Uterus (tissue), 2 donors: Measurements from ENCODE around the gene KRT31.

Experiments
- POLR2A ChIP-seq, 2 donors: fragments of 450-650 bp; IDR thresholded peaks; one replicate each; pipeline ENCODE4 v1.6.1; 2016; ENCODE audit warnings: antibody characterized with exemption in 2 of 2, mild to moderate bottlenecking in 1 of 2, moderate library complexity in 1 of 2
- TF ChIP-seq, protein P1 (sequence below), 4 experiments: fragments of 200-600 bp in 2 of 4; fragments of 450-650 bp in 2 of 4; sonication (generic) in 2 of 4; IDR thresholded peaks; one replicate each; pipeline ENCODE4 v1.5.1; 2016 to 2019; ENCODE audit warnings: antibody characterized with exemption in 4 of 4, mild to moderate bottlenecking in 2 of 4, moderate library complexity in 1 of 4

GRCh38 chr17:41393294-41393693 lies 4.1 kb downstream of the KRT31 start:
- TF ChIP-seq, protein P1, sequence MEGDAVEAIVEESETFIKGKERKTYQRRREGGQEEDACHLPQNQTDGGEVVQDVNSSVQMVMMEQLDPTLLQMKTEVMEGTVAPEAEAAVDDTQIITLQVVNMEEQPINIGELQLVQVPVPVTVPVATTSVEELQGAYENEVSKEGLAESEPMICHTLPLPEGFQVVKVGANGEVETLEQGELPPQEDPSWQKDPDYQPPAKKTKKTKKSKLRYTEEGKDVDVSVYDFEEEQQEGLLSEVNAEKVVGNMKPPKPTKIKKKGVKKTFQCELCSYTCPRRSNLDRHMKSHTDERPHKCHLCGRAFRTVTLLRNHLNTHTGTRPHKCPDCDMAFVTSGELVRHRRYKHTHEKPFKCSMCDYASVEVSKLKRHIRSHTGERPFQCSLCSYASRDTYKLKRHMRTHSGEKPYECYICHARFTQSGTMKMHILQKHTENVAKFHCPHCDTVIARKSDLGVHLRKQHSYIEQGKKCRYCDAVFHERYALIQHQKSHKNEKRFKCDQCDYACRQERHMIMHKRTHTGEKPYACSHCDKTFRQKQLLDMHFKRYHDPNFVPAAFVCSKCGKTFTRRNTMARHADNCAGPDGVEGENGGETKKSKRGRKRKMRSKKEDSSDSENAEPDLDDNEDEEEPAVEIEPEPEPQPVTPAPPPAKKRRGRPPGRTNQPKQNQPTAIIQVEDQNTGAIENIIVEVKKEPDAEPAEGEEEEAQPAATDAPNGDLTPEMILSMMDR (IDR thresholded peaks at IDR 0.05): no peak
- TF ChIP-seq POLR2A (IDR thresholded peaks at IDR 0.05): no peak
